Activated CD4-positive, alpha-beta T cell treated with anti-CD3 and anti-CD28 coated beads for 48 hours (primary cell): ENCODE results near the gene AK5.

ENCODE experiments used
- DNase-seq: peaks from one replicate; pipeline ENCODE4 v3.0.0-alpha.2; 2020

The AK5 gene

DNA sequence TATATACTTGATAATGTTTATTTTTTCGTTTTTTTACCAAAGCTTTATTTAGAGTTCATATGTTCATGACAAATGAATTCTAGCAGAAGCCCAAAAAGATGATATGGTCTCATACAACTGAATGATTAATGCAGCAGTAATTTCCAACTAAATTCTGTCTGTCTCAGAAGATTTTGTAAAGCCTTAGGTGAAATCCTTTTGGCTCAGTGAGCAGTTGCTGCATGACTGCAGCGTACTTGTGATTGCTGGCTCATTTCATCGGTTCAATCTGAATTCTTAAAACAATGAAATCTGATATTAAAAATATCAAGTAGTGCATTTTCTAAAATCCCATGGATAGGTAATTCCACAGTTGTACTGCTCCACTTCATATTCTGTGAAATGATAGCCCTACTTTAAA, 73.2 kb downstream of the AK5 start:
- no peak for DNase-seq

DNA sequence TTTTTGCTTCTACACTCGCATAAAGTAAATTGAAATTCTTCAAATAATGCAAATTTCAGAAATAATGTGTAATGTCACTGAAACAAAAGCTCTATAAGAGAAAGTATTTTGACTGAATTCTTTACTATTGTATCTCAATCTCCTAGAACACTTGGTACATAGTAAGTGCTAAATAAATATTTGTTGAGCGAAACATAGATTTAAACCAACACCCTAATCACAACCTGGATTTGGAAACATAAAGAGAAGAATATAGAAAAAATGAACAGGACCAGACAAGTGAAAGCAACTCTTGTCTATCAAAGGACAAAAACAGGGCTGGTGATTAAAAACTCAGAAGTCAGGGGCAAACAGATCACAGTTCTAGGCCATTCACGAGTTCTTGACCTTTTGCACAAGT, 74.3 kb downstream of the AK5 start:
- DNase-seq: no peak

GRCh38 chr1:77360256-77360655, 78.4 kb downstream of the AK5 start:
- DNase-seq: no peak

- DNase-seq: no peak
These were observed 79.8 kb downstream of the AK5 start for GRCh38 chr1:77361621-77362020.

GRCh38 chr1:77370161-77370560, 88.3 kb downstream of the AK5 start:
- no peak for DNase-seq

DNA sequence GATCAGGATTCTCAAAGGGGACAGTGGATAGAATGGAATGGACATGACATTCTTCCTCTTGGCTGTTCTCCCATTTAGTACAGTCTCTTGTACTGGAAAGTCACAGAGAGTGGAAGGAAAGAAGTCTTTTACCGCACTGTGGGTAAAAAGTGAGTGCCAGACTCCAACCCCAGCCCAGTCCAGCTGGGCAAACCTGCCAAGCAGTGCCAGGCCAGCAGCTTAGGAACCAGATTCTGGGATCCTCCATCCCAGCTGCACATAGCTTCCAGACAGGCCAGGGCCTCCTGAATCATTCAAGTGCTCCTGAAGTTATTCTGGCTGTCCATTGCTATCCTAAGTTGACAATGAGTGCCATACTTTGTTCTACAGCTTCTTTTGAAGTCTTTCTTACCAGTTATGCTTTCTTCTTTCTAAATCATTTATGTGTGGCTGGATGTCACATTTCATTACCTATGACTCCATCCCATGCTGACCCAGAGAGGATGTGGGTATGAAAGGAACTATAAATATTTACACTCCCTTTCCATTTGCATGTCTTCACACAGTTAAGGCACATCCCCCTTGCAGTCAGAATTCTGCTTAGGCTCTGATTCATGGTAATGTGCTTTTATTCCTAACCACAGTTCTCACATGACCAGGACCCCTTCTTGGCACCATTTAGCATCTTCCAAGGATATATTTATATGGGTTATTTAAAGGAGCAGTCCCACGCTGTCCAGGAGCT, 88.9 kb downstream of the AK5 start:
- no peak for DNase-seq

GRCh38 chr1:77371396-77371795, 89.6 kb downstream of the AK5 start:
- DNase-seq: no peak

DNA sequence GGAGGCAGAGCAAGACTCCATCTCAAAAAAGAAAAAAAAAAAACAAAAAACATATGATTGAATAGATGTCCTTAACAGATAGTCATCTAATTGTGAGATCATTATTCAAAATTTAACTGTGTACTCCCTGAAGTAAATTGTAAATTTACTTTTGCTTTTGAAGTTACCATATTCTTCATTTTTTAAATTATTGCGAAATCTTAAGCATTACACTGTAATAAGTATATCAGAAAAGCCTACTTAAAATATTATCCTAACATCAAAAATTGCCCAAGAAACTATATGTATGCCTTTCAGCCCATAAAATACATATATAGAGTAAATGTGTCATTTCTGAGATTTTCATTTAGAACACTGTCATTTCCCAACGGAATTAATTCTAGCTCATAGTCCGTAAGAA, 91.9 kb downstream of the AK5 start:
- DNase-seq: no peak

DNA sequence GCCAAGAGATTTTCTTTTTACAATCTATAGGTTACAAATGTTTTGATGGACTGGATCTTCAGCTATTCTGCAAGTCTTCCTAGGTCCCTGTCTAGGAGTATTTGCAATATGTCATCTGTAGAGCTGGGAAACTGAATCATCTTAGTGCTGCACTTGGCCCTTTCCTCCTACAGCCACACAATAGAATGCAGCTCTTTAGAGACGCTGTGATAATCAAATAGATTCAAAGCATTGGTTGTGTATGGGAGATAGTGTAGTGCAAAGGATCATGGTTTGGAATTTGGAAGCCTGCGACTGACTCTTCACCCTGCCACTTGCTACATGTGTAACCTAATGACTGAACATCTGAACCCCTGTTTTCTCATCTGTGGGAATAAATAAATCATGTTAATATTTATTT, 93.7 kb downstream of the AK5 start:
- no peak for DNase-seq

DNA sequence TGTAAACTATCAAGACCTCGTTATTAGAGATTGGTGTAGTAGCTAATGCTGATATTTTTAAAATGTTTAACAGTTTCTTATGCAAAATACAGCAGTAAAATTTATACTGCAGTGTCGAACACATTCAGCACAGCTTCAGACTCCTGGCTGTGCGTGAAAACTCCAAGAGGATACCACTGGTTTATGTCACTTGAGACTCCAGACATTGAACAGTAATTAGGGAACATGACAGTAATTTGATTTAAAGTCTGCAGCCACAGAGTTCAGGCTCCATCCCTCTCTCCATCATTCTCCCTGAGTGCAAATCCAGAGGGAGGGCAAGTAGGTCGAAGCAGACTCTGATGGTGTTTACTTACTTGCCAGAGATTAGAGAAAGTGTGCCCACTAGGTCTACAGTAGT, 94.2 kb downstream of the AK5 start:
- DNase-seq: no peak

DNA sequence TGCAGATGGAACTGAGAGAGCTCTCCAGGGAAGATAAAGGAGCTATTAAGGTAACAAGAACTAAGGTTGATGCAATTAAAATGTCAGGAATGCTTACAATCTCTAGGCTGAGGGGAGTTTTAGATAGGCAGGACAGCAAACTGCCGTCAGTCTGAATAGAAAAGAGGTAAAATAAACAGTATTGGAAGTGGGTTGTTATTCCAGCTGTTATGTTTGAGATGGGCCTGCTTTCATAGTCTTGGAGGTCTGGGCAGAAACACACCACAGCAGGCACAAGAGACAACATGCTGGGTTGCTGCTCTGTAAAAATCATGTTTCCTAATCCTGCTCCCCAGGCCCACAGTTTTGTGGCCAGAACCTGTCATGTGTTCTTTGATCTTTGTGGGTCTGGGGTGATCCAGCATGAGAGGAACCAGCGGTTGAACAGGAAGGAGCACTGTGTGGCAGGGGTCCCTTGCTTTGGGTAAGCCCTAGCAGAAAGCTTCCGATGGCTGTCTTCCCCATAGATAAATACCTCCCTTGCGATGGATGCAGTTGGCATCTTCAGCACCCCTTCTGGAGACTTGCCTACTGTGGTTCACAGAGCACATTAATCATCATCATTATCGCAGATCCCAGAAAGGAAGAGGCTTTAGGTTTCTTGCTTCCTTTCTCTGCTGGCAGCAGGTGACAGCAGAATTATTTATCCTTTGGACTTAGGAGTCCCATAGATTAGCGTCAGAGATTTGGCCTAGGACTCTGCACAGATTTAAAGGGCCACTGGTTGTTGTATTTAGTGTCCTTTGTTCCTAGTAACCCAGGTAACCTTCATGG, 97.1 kb downstream of the AK5 start:
- DNase-seq: no peak

- no peak for DNase-seq
These were observed 100.5 kb downstream of the AK5 start for GRCh38 chr1:77382366-77382765.

GRCh38 chr1:77383236-77383635, 101.4 kb downstream of the AK5 start:
- DNase-seq: no peak

DNA sequence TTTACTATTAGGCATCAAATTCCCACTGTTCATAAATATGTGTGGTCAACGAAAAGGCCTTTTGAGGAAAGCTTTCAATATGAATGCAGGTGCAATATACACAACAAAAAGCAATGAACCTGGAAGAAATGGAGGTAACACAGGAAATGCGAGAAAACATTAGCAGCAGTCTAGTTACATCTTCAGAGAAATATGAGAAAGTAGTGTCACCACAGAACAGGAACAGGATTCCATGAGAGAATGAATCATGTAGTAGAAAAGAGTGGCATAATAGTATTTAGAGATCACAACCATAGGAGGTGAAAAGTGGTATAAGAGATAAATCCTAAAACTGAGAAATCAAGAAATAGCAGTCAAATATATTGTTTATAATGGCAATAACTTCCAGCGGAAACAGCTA, 103.7 kb downstream of the AK5 start:
- DNase-seq: no peak

- DNase-seq: no peak
These were observed 104.5 kb downstream of the AK5 start for GRCh38 chr1:77386276-77386675.

GRCh38 chr1:77387553-77387952, 105.7 kb downstream of the AK5 start:
- DNase-seq: no peak

GRCh38 chr1:77388661-77389060, 106.8 kb downstream of the AK5 start:
- DNase-seq: no peak

DNA sequence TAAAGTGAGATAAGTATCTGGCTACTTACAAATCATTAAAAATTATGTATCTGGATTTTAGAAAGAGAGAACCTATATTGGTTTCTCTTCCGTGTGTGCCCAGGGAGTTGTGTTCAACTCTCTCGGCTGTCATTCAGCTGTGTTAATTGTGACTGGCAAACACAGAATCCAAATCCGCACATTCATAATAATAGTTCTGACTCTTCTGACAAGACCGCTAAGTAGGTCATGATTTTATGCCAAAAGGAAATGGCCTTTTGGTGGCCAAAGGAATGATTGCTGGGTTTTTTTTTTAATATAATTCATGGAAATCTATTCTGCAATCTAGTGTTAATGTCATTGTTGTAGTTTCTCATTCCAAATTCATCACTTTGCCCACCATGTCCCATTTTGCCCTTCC, 110.7 kb downstream of the AK5 start:
- DNase-seq: no peak

DNA sequence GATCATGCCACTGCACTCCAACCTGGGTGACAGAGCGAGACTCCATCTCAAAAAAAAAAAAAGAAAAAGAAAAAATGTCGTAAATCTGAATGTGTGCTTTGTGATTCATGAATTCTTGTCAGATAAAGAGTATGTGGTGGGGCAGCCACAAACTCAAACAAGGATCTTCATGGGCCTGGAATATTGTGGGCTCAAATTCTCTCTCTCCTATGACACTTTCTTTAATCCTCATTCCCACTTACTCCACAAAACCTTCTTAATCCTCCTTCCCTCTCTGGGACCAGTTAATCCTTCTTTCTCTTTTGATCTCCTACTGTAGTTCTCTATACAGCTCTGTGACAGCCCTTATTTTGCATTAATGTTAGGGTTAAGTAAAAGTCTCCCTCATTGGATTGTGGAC, 112.3 kb downstream of the AK5 start:
- no peak for DNase-seq

DNA sequence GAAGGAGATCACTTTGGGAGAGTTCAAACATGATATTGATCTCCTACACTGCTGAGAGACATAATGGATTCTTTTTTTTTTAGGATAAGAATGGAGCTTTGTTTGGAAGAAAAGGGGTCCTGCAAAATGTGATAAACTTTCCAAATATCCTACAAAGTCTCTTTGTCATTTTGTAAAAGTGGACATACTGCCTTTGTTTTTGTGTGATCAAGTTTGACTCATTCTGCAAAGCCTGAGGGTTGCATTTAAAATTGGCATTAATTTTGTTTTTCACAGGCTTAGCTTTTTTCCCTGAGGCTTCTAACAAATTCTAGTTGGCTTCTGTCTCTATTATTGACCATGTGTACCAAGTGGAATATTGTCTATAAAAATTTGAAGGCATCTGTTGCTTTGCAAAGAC, 113.2 kb downstream of the AK5 start:
- no peak for DNase-seq

GRCh38 chr1:77398152-77398551, 116.3 kb downstream of the AK5 start:
- DNase-seq: no peak

GRCh38 chr1:77399250-77400086, 117.6 kb downstream of the AK5 start:
- no peak for DNase-seq

GRCh38 chr1:77400781-77401180, 119.0 kb downstream of the AK5 start:
- DNase-seq: no peak

DNA sequence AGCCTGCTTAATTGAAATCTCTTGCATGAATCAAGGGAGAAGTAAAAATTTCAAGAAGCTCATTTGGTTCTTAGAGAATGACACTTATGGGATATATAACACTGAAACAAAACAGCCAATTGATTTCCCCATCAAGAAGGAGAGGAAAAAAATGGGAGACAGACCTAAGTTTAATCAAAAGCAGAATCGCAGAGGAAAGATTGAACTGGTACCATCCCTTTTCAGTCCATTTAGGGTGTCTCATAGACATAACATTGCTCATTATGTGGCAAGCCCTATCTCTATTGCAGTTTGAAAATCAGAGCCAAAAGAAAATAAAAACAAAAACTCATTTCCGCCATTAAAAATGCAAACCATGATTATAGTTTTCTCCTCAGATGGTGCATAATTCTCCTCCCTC, 119.6 kb downstream of the AK5 start:
- no peak for DNase-seq
